ENCODE data around the gene SSX2B.
"Not testable (repeated sequence)": the region's sequence is repeated elsewhere in the genome, so short reads cannot be mapped to it uniquely, and the experiment has no call there.

GRCh38 chrX:52765983-52766382, 14.9 kb downstream of the SSX2B start:
- not testable (repeated sequence) for TF ChIP-seq CTCF, POLR2A (IDR thresholded peaks at IDR 0.05)
